Tibial nerve (tissue), 4 donors: ENCODE results near the gene GLIPR1. TPM values are rescaled to one million over a fixed set of nuclear protein-coding genes. Genes with fewer than 3 reads are reported as not detected.

Source experiments
- DNase-seq, 2 donors: peaks; one replicate each; pipeline ENCODE4 v3.0.0-alpha.2; 2019; ENCODE audit warnings: low spot score in 2 of 2
- H3K27ac ChIP-seq, 4 donors: fragments of 200-600 bp; sonication (generic) in 3 of 4; one replicate each; pipeline ENCODE4 v1.5.1; 2017 to 2019; ENCODE audit warnings: mild to moderate bottlenecking in 1 of 4
- H3K27me3 ChIP-seq, 2 donors: fragments of 200-600 bp; sonication (generic) in 1 of 2; one replicate each; pipeline versions ENCODE4 v1.5.1 to v1.6.0; 2017 to 2019
- H3K36me3 ChIP-seq, 3 donors: fragments of 200-600 bp; sonication (generic); one replicate each; pipeline ENCODE4 v1.5.1; 2018 to 2019
- H3K4me1 ChIP-seq, 4 donors: fragments of 200-600 bp; sonication (generic) in 3 of 4; one replicate each; pipeline ENCODE4 v1.5.1; 2017 to 2019
- H3K4me3 ChIP-seq, 4 donors: fragments of 200-600 bp; sonication (generic) in 3 of 4; one replicate each; pipeline ENCODE4 v1.5.1; 2017 to 2019; ENCODE audit warnings: mild to moderate bottlenecking in 1 of 4, moderate library complexity in 1 of 4
- H3K9me3 ChIP-seq, 4 donors: fragments of 200-600 bp; sonication (generic) in 3 of 4; one replicate each; pipeline ENCODE4 v1.5.1; 2017 to 2019
- CTCF ChIP-seq, 5 experiments: fragments of 200-600 bp in 3 of 5; fragments of 450-650 bp in 2 of 5; sonication (generic) in 3 of 5; IDR thresholded peaks; one replicate each; pipeline ENCODE4 v1.5.1; 2016 to 2019; ENCODE audit warnings: antibody characterized with exemption in 5 of 5, mild to moderate bottlenecking in 3 of 5, moderate library complexity in 2 of 5
- EP300 ChIP-seq, 2 donors: sonication (generic); formaldehyde crosslinking; IDR thresholded peaks; one replicate each; pipeline ENCODE4 v1.6.1; 2017; ENCODE audit warnings: antibody characterized with exemption in 2 of 2, mild to moderate bottlenecking in 1 of 2
- POLR2A ChIP-seq, 2 donors: fragments of 450-650 bp; IDR thresholded peaks; one replicate each; pipeline ENCODE4 v1.6.1; 2017; ENCODE audit warnings: antibody characterized with exemption in 2 of 2, mild to moderate bottlenecking in 2 of 2, moderate library complexity in 2 of 2
- WGBS, 2 donors: methylation state at CpG; one replicate each; pipeline ENCODE4 v1.1.5; 2018; 5-methylcytosine and 5-hydroxymethylcytosine counted together
- total RNA-seq, 4 donors: library from RNA; depleted of rRNA; stranded (reverse); fragments of >200 nt; gene quantifications; one replicate each; pipeline ENCODE4 v1.1.0, GENCODE V29; 2016

Gene GLIPR1
- total RNA-seq, 4 donors from 2014 or later = 4.7 to 12.3 (median 6.5) TPM

- no peak for DNase-seq
- TF ChIP-seq POLR2A (IDR thresholded peaks at IDR 0.05) = no peak
- H3K9me3 ChIP-seq = peaks cover 0 to 28% (median 2%) of the 10 kb centered on the region in 4 donors
- H3K27me3 ChIP-seq = no peaks in the 10 kb centered on the region
- WGBS, 2 donors = 90% methylated on average over 3 of the region's 3 CpGs
- H3K27ac ChIP-seq = no peak overlapping the region
- no peak overlapping the region for H3K4me3 ChIP-seq
- no peaks in the 10 kb centered on the region for H3K36me3 ChIP-seq
- no peaks in the 10 kb centered on the region for H3K4me1 ChIP-seq
Observed at GRCh38 chr12:75459755-75460154, 20.8 kb upstream of the GLIPR1 start.

DNA sequence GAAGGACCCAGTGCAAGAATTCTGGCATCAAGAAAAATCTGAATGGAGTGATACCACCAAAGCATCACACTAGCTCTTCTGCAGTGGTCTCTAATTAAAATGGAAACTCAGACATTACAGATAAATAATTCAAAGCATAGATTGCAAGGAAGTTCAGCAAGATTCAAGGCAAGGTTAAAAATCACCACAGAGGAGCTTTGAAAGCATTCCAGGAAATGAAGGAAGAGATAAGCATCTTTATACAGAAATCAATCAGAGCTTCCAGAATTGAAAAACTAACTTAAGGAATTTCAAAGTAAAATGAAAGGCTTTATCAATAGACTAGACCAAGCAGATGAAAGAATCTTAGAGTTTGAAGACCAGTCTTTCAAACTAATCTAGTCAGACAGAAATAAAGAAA, 20.4 kb upstream of the GLIPR1 start:
- H3K9me3 ChIP-seq = peaks cover 0 to 33% (median 2%) of the 10 kb centered on the region in 4 donors
- no peaks in the 10 kb centered on the region for H3K4me1 ChIP-seq
- DNase-seq = no peak
- H3K27me3 ChIP-seq = no peaks in the 10 kb centered on the region
- H3K36me3 ChIP-seq = no peaks in the 10 kb centered on the region
- no peak overlapping the region for H3K4me3 ChIP-seq
- no peak overlapping the region for H3K27ac ChIP-seq
- TF ChIP-seq EP300 (IDR thresholded peaks at IDR 0.05) = no peak
- no peak for TF ChIP-seq CTCF (IDR thresholded peaks at IDR 0.05)
- TF ChIP-seq POLR2A (IDR thresholded peaks at IDR 0.05) = no peak

- no peaks in the 10 kb centered on the region for H3K27me3 ChIP-seq
- no peaks in the 10 kb centered on the region for H3K36me3 ChIP-seq
- TF ChIP-seq POLR2A (IDR thresholded peaks at IDR 0.05) (no peak), EP300 (IDR thresholded peaks at IDR 0.05) (no peak), CTCF (IDR thresholded peaks at IDR 0.05) (no peak)
- H3K27ac ChIP-seq = no peak overlapping the region
- no peak for DNase-seq
- H3K4me1 ChIP-seq = peaks cover 0 to 4% (median 0%) of the 10 kb centered on the region in 4 donors
- 74 to 79% methylated on average over 6 of the region's 6 CpGs for WGBS, 2 donors
- no peak overlapping the region for H3K4me3 ChIP-seq
- no peaks in the 10 kb centered on the region for H3K9me3 ChIP-seq
Observed at GRCh38 chr12:75471902-75472890, 8.4 kb upstream of the GLIPR1 start.

- Histone ChIP-seq H3K27ac (no peak overlapping the region), H3K4me3 (no peak overlapping the region), H3K9me3 (no peaks in the 10 kb centered on the region), H3K27me3 (no peaks in the 10 kb centered on the region), H3K36me3 (no peaks in the 10 kb centered on the region), H3K4me1 (peaks cover 0 to 4% (median 0%) of the 10 kb centered on the region in 4 donors)
- DNase-seq = no peak
- WGBS, 2 donors = 74 to 79% methylated on average over 2 of the region's 2 CpGs
- TF ChIP-seq CTCF (IDR thresholded peaks at IDR 0.05) (no peak), EP300 (IDR thresholded peaks at IDR 0.05) (no peak), POLR2A (IDR thresholded peaks at IDR 0.05) (no peak)
Observed at GRCh38 chr12:75474116-75474515, 6.4 kb upstream of the GLIPR1 start.

DNA sequence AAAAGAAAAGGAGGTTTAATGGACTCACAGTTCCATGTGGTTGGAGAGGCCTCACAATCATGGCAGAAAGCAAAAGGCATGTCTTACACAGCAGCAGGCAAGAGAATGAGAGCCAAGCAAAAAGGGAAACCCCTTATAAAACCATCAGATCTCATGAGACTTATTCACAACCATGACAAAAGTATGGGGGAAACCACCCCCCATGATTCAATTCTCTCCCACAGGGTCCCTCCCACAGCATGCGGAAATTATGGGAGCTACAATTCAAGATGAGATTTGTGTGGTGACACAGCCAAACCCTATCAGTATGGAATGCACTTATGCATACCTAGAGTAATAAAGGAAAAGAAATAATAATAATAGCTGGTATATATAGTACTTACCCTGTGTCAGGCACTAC, 4.5 kb upstream of the GLIPR1 start:
- Histone ChIP-seq H3K9me3 (no peaks in the 10 kb centered on the region), H3K27ac (no peak overlapping the region), H3K4me3 (no peak overlapping the region), H3K27me3 (no peaks in the 10 kb centered on the region), H3K4me1 (peaks cover 0 to 8% (median 4%) of the 10 kb centered on the region in 4 donors), H3K36me3 (no peaks in the 10 kb centered on the region)
- WGBS, 2 donors = 88 to 100% methylated on average over 1 of the region's 1 CpG
- no peak for DNase-seq
- no peak for TF ChIP-seq POLR2A (IDR thresholded peaks at IDR 0.05)
- no peak for TF ChIP-seq CTCF (IDR thresholded peaks at IDR 0.05)
- TF ChIP-seq EP300 (IDR thresholded peaks at IDR 0.05) = no peak
